ENCODE data around the gene SHISA5. TPM values are rescaled to one million over a fixed set of nuclear protein-coding genes. Genes with fewer than 3 reads are reported as not detected.
"Not testable (repeated sequence)": the region's sequence is repeated elsewhere in the genome, so short reads cannot be mapped to it uniquely, and the experiment has no call there.

Gene SHISA5, protein sequence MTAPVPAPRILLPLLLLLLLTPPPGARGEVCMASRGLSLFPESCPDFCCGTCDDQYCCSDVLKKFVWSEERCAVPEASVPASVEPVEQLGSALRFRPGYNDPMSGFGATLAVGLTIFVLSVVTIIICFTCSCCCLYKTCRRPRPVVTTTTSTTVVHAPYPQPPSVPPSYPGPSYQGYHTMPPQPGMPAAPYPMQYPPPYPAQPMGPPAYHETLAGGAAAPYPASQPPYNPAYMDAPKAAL
- polyA plus RNA-seq (ENCODE audit: insufficient read length in 4 of 4), result 100 to 1,000 TPM; 101 to 132 (median 107) TPM

DNA sequence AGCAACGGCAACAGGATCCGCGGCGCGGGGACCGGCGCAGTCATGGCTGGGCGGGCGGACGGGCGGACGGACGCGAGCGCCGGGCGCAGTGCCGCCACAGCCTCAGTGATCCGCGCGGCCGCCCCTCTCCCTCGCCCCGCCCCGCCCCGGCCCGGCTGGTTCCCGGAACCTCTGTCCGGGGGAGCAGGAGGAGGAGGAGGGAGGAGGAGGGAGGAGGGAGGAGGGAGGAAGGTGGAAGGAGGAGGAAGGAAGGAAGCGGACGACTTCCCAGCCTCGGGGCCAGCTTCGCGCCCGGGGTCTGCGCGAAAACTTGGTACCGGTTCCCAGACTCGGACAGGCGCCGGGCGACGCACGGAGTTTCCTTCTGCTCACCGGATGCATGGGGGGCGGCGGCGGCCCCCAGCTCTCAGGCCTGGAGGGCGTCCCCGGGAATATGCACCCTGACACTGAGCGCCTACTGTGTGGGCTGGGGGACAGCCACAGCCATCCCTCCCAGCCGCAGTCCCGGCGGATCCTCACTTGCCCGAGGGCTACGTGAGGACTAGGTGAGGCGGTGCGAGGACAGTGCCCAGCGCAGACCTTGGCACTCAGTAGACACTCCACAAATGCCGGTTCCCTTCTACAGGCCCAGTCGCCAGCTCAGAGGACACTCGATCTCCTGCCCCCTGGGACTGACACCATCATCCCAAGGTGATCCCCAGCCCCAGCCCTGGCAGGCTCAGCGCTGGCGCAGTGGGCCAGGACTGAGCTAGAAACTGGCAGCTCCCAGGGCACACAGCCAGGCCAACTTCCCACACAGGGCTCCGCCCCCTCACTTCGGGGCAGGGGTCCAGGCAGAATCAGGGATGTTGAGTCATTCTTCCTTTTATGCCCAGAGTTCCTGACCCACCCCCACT lies at the start of gene SHISA5:
TSS of gene SHISA5 (minus strand) at position 124 of the 896 bp plus-strand sequence. CDS start at position 44, 80 bp downstream.
- peak in 1 of 4 donors; percentile 36 for DNase-seq (ENCODE audit: low read depth in 4 of 4, low spot score in 2 of 4)

DNA sequence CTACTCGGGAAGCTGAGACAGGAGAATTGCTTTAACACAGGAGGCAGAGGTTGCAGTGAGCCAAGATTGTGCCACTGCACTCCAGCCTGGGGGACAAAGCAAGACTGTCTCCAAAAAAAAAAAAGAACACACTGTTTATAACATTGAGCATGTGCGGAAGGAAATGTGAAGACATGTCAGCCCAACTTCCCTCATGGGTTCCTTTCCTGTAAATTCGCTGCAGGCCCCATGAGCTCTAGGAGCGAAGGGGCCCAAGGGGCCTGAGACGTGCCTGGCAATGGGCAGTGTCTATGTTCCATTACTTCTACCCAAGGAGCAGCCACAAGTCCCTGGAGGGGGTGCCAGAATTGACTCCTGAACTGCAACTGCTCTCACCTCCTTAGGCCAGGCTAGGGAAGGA lies 49.4 kb upstream of the SHISA5 start:
- no peak for DNase-seq (ENCODE audit: low read depth in 4 of 4, low spot score in 2 of 4)

GRCh38 chr3:48552111-48552951 lies 48.4 kb upstream of the SHISA5 start:
- no peak for DNase-seq (ENCODE audit: low read depth in 4 of 4, low spot score in 2 of 4)

DNA sequence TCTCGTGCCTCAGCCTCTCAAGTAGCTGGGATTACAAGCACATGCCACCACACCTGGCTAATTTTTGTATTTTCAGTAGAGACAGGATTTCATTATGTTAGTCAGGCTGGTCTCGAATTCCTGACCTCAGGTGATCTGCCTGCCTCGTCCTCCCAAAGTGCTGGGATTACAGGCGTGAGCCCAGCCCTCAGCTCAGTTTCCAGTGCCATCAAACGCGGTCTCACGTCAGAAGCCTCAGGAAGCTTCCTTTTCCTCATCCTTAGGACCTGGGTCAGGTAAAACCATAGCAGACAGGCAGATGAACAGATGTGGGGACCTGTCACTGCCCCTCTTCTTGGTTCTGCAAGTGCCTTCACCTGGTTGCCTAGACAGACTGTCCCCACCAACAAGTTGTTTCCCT lies 47.7 kb upstream of the SHISA5 start:
- DNase-seq (ENCODE audit: low read depth in 4 of 4, low spot score in 2 of 4), result not testable (repeated sequence)

DNA sequence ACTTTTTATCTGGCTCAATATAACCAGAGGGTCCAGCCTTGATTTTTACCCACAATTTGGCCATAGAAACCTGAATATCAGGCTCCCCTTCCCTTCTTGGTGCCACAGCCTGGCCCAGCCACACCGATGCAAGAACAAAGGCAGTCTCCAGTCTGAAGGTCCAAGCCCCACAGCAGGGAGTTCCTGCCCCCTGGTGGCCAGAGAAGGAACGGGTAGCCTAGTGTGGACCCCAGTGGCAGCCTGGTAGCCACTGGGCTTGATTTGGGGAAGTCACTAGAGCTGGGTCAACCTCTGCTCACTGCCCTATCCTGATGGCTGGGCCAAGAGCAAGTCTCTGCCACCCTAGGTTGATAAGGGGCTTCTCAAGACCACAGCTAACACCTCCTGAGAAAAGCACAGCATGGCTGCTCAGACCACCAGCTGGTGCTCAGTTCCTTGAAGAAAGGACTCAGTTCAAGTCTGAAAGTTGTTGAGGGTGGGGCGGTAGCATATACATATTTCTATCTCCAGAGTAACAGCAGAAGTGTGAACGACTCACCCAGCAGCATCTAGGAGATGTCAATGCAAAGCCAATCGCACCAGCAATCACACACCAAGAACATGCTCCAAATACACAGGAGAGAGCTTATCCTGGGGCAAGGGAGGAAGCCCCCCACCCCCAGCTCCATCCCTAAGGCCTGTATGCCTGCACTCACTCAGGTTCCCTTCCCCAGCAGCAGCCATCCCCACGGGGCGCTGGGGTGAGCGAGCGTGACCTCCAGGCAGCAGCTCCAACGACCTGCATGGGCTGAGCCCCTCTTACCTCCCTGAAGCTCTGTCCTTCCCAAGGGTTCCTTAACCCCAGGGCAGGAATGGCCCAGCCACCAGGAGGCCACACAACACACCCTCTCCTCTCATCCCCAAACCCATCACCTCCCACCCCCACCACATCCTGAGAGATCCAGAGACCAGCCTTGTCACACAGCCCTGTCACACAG lies 45.0 kb upstream of the SHISA5 start:
- DNase-seq (ENCODE audit: low read depth in 4 of 4, low spot score in 2 of 4), result peak in 2 of 4 donors; percentile 46 to 68

DNA sequence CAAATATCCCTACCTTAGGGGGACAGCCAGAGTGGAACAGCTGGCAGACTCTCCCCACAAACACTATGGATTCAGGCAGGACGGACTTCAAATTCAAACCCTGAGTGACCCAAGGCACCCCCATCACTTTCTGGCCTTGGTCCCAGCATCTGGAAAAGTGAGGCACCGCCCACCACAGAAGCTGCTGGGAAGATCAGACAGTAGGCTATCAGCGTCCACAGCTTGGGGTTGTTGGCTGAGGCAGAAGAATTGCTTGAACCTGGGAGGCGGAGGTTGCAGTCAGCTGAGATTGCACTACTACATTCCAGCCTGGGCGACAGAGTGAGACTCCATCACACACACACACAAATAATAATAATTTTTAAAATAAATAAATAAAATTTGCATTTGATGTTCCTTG lies 44.2 kb upstream of the SHISA5 start:
- DNase-seq (ENCODE audit: low read depth in 4 of 4, low spot score in 2 of 4), result no peak

- no peak for DNase-seq (ENCODE audit: low read depth in 4 of 4, low spot score in 2 of 4)
Measured at GRCh38 chr3:48546203-48546829, 42.3 kb upstream of the SHISA5 start.

GRCh38 chr3:48544141-48544540 lies 40.2 kb upstream of the SHISA5 start:
- DNase-seq (ENCODE audit: low read depth in 4 of 4, low spot score in 2 of 4), result no peak

GRCh38 chr3:48543271-48543866 lies 39.4 kb upstream of the SHISA5 start:
- no peak for DNase-seq (ENCODE audit: low read depth in 4 of 4, low spot score in 2 of 4)

GRCh38 chr3:48538451-48538850 lies 34.5 kb upstream of the SHISA5 start:
- no peak for DNase-seq (ENCODE audit: low read depth in 4 of 4, low spot score in 2 of 4)

GRCh38 chr3:48536785-48537184 lies 32.8 kb upstream of the SHISA5 start:
- no peak for DNase-seq (ENCODE audit: low read depth in 4 of 4, low spot score in 2 of 4)

- no peak for DNase-seq (ENCODE audit: low read depth in 4 of 4, low spot score in 2 of 4)
Measured at GRCh38 chr3:48536116-48536515, 32.1 kb upstream of the SHISA5 start.

DNA sequence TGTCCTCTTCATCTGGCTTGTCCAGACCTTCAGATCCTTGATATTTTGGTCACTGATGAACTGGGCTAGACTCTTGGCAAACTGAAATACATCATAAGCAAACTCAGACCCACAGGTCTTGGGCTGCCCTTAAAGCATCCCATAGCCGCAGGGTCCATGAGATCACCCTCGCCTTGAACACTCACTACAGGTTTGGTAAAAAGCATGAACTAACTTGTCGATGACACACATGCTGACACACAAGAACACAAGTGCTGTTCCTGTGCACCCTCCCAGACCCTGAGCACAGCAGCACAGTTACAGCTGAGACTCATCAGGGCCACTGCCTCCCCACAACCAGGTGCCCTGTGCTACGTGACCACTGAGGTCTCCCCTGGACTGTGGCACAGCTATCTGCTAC lies 31.6 kb upstream of the SHISA5 start:
- DNase-seq (ENCODE audit: low read depth in 4 of 4, low spot score in 2 of 4), result no peak

- no peak for DNase-seq (ENCODE audit: low read depth in 4 of 4, low spot score in 2 of 4)
Measured at GRCh38 chr3:48532977-48533337, 29.0 kb upstream of the SHISA5 start.

- no peak for DNase-seq (ENCODE audit: low read depth in 4 of 4, low spot score in 2 of 4)
Measured at GRCh38 chr3:48532271-48532976, 28.4 kb upstream of the SHISA5 start.

DNA sequence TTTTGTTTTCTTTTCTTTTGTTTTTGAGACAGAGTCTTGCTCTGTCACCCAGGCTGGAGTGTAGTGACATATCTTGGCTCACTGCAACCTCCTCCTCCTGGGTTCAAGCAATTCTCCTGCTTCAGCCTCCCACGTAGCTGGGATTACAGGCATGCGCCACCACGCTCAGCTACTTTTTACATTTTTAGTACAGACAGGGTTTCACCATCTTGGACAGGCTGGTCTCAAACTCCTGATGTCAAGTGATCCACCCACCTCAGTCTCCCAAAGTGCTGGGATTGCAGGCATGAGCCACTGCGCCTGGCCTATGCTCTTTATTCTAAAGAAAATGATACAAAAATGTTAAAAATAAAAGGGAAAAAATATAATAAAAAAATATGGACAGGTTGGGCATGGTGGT lies 26.7 kb upstream of the SHISA5 start:
- DNase-seq (ENCODE audit: low read depth in 4 of 4, low spot score in 2 of 4), result not testable (repeated sequence)

GRCh38 chr3:48528754-48529153 lies 24.8 kb upstream of the SHISA5 start:
- DNase-seq (ENCODE audit: low read depth in 4 of 4, low spot score in 2 of 4), result no peak

GRCh38 chr3:48528048-48528447 lies 24.1 kb upstream of the SHISA5 start:
- no peak for DNase-seq (ENCODE audit: low read depth in 4 of 4, low spot score in 2 of 4)

All from left renal cortex interstitium (tissue), 4 donors.